GM23338 (cell line): ENCODE measurements around the gene LRRC57. TPM values are rescaled to one million over a fixed set of nuclear protein-coding genes. Genes with fewer than 3 reads are reported as not detected.

Source experiments
- ATAC-seq: fragments of 200-7000 bp; cut with Tn5 transposase; 3 replicates; pipeline ENCODE4 v1.9.1; 2020
- DNase-seq: peaks from one replicate; pipeline ENCODE4 v3.0.0-alpha.2; 2015; ENCODE audit warnings: low spot score
- H2AFZ ChIP-seq: fragments of 200-600 bp; sonication (generic); 2 replicates; pipeline ENCODE4 v1.8.0; 2016; ENCODE audit warnings: antibody characterized with exemption, mild to moderate bottlenecking, moderate library complexity
- H3F3A ChIP-seq: fragments of 200-600 bp; sonication (generic); replicated peaks from 2 replicates; pipeline ENCODE4 v1.8.0; 2017; ENCODE audit warnings: antibody characterized with exemption, mixed run types, low read depth
- H3K27ac ChIP-seq: fragments of 200-600 bp; sonication (generic); 2 replicates; pipeline ENCODE4 v1.6.1; 2016; ENCODE audit warnings: low read depth
- H3K27me3 ChIP-seq: fragments of 200-600 bp; sonication (generic); 2 replicates; pipeline ENCODE4 v1.8.0; 2016; ENCODE audit warnings: mild to moderate bottlenecking, mixed run types, moderate library complexity; ENCODE audit not compliant: insufficient read depth
- H3K36me3 ChIP-seq: fragments of 200-600 bp; sonication (generic); 2 replicates; pipeline ENCODE4 v1.8.0; 2016; ENCODE audit warnings: mild to moderate bottlenecking; ENCODE audit not compliant: insufficient read depth
- H3K4me1 ChIP-seq: fragments of 200-600 bp; sonication (generic); 2 replicates; pipeline ENCODE4 v1.8.0; 2016; ENCODE audit warnings: mild to moderate bottlenecking, moderate library complexity; ENCODE audit not compliant: insufficient read depth
- H3K4me2 ChIP-seq: fragments of 200-600 bp; sonication (generic); 2 replicates; pipeline ENCODE4 v1.7.1; 2017; ENCODE audit warnings: mixed run types
- H3K4me3 ChIP-seq: fragments of 200-600 bp; sonication (generic); 2 replicates; pipeline ENCODE4 v1.6.1; 2016; ENCODE audit warnings: mixed run types
- H3K79me2 ChIP-seq: fragments of 200-600 bp; sonication (generic); replicated peaks from 2 replicates; pipeline ENCODE4 v1.8.0; 2017; ENCODE audit warnings: mild to moderate bottlenecking; ENCODE audit not compliant: insufficient read depth
- H3K9me2 ChIP-seq: fragments of 200-600 bp; sonication (generic); 2 replicates; pipeline ENCODE4 v1.8.0; 2017; ENCODE audit not compliant: insufficient read depth
- H4K20me1 ChIP-seq: fragments of 200-600 bp; sonication (generic); replicated peaks from 2 replicates; pipeline ENCODE4 v1.8.0; 2017; ENCODE audit warnings: mild to moderate bottlenecking; ENCODE audit not compliant: insufficient read depth
- H3K27ac Mint-ChIP-seq: 2 replicates; pipeline ENCODE4 v1.8.0; 2020; ENCODE audit warnings: inconsistent platforms, mild to moderate bottlenecking, moderate library complexity, mixed read lengths
- H3K27me3 Mint-ChIP-seq: 3 replicates; pipeline ENCODE4 v1.8.0; 2022; ENCODE audit warnings: low read depth, mild to moderate bottlenecking, moderate library complexity, mixed read lengths, inconsistent platforms; ENCODE audit not compliant: insufficient read depth, poor library complexity
- H3K36me3 Mint-ChIP-seq: 3 replicates; pipeline ENCODE4 v1.8.0; 2021; ENCODE audit warnings: low read depth, mild to moderate bottlenecking, inconsistent platforms, moderate library complexity, mixed read lengths
- H3K4me1 Mint-ChIP-seq: 3 replicates; pipeline ENCODE4 v1.8.0; 2020; ENCODE audit warnings: mild to moderate bottlenecking, inconsistent platforms, mixed read lengths
- H3K4me3 Mint-ChIP-seq: 3 replicates; pipeline ENCODE4 v1.8.0; 2021; ENCODE audit warnings: moderate library complexity, mild to moderate bottlenecking, inconsistent platforms, mixed read lengths
- H3K9me3 Mint-ChIP-seq: 3 replicates; pipeline ENCODE4 v1.8.0; 2020; ENCODE audit warnings: moderate library complexity, mild to moderate bottlenecking, inconsistent platforms, mixed read lengths
- CREB1 ChIP-seq: fragments of 250-450 bp; sonication (Bioruptor Pico); IDR thresholded peaks from 2 replicates; pipeline ENCODE4 v1.5.0; 2020; ENCODE audit warnings: low read depth, mild to moderate bottlenecking, moderate library complexity
- CTCF ChIP-seq, 2 experiments: fragments of 200-600 bp in 1 of 2; sonication (generic) in 1 of 2; conservative IDR thresholded peaks; 2 replicates each; pipeline versions ENCODE4 v1.5.1 to v1.6.1; 2016 to 2017; ENCODE audit warnings: antibody characterized with exemption in 2 of 2, low read depth in 2 of 2, mild to moderate bottlenecking in 2 of 2, moderate library complexity in 1 of 2
- ETS1 ChIP-seq: IDR thresholded peaks from 2 replicates; pipeline ENCODE4 v1.6.1; 2016; ENCODE audit warnings: antibody characterized with exemption
- JUNB ChIP-seq: IDR thresholded peaks from one replicate; pipeline ENCODE4 v1.6.1; 2016; ENCODE audit warnings: antibody characterized with exemption; ENCODE audit not compliant: unreplicated experiment
- NANOG ChIP-seq: IDR thresholded peaks from 2 replicates; pipeline ENCODE4 v1.6.1; 2016; ENCODE audit warnings: antibody characterized with exemption, borderline replicate concordance
- REST ChIP-seq: IDR thresholded peaks from one replicate; pipeline ENCODE4 v1.6.1; 2018; ENCODE audit warnings: antibody characterized with exemption; ENCODE audit not compliant: unreplicated experiment
- ZNF114 ChIP-seq: fragments of 250-450 bp; sonication (Bioruptor Pico); IDR thresholded peaks from 2 replicates; pipeline ENCODE4 v1.5.0; 2020; ENCODE audit warnings: mild to moderate bottlenecking, moderate library complexity
- ZNF331 ChIP-seq: fragments of 250-450 bp; sonication (Bioruptor Pico); IDR thresholded peaks from 2 replicates; pipeline ENCODE4 v1.5.0; 2020; ENCODE audit warnings: low read depth, mild to moderate bottlenecking, moderate library complexity
- ZNF462 ChIP-seq: fragments of 250-450 bp; sonication (Bioruptor Pico); IDR thresholded peaks from 2 replicates; pipeline ENCODE4 v1.5.0; 2020; ENCODE audit warnings: mild to moderate bottlenecking, moderate library complexity
- polyA plus RNA-seq: library from polyadenylated mRNA; unstranded; fragments of >200 nt; fragmentation: Nextera tagmentation; extraction: Ambion mirVana; gene quantifications from 2 replicates; pipeline ENCODE4 v1.2.1, GENCODE V29; 2016
- total RNA-seq: library from RNA; depleted of rRNA; stranded (reverse); fragments of >200 nt; shearing (Covaris generic); gene quantifications from 2 replicates; pipeline ENCODE4 v1.2.3, GENCODE V29; 2014

The LRRC57 gene
- total and polyA plus RNA-seq, 2 experiments from 2014 or later, result 5.4 to 9.0 TPM

GRCh38 chr15:42533246-42533645 lies 15.3 kb downstream of the LRRC57 start (continued):
- TF ChIP-seq ETS1 (no peak), CREB1 (CRISPR knock-in tag) (no peak), JUNB (no peak), ZNF114 (CRISPR knock-in tag) (no peak), ZNF331 (no peak), NANOG (no peak), REST (no peak)

- Histone ChIP-seq H3F3A (no peaks in the 10 kb centered on the region), H3K79me2 (no peaks in the 10 kb centered on the region), H3K4me3 (no peak overlapping the region), H3K27me3 (no peaks in the 10 kb centered on the region), H3K4me2 (no peak overlapping the region), H2AFZ (no peak overlapping the region), H3K4me1 (no peaks in the 10 kb centered on the region), H3K9me2 (0 out of 2 replicates have a peak, but pooled peaks cover 4% of the 10 kb centered on the region), H3K27ac (no peak overlapping the region), H3K36me3 (peaks cover 24% of the 10 kb centered on the region), H4K20me1 (no peaks in the 10 kb centered on the region; the same call in 1 of the 2 replicates)
- Mint-ChIP-seq H3K4me1 (no peaks in the 10 kb centered on the region), H3K4me3 (no peak overlapping the region), H3K27ac (no peak overlapping the region), H3K27me3 (no peaks in the 10 kb centered on the region), H3K36me3 (peaks cover 24% of the 10 kb centered on the region), H3K9me3 (no peaks in the 10 kb centered on the region)
- no peak for ATAC-seq
- no peak for DNase-seq
- TF ChIP-seq CREB1 (CRISPR knock-in tag) (no peak), CTCF (conservative IDR thresholded peaks at IDR 0.05; ENCODE audit: low read depth in 2 of 2) (no peak), ZNF462 (CRISPR knock-in tag) (no peak), JUNB (no peak)
Observed at GRCh38 chr15:42528970-42529369, 19.6 kb downstream of the LRRC57 start.
